ENCODE data around the gene COLQ. TPM values are rescaled to one million over a fixed set of nuclear protein-coding genes. Genes with fewer than 3 reads are reported as not detected.
"Not testable (repeated sequence)": the region's sequence is repeated elsewhere in the genome, so short reads cannot be mapped to it uniquely, and the experiment has no call there.

The COLQ gene
- 0.99 TPM for total RNA-seq
- long read RNA-seq, partial matches to known transcripts: 0 of 2 reads
- long read RNA-seq, other reads (novel, unspliced or antisense): 0 of 2 reads

GRCh38 chr3:15521573-15521965 lies at the start of gene COLQ:
Gene COLQ, minus strand, starts transcription at chr3:15521706. Its CDS starts 81 bp downstream, at chr3:15521625.
- intact Hi-C loops (cut with micrococcal nuclease): no loop called here
- no peak for DNase-seq
- ATAC-seq: peak; percentile 6

- DNase-seq (no peak), ATAC-seq (no peak)
- intact Hi-C loops (cut with micrococcal nuclease): no loop called here
These were observed 41.7 kb upstream of the COLQ start for GRCh38 chr3:15563190-15563589.

- DNase-seq: no peak
- no peak for ATAC-seq
- intact Hi-C loops (cut with micrococcal nuclease): no loop called here
These were observed 41.1 kb upstream of the COLQ start for GRCh38 chr3:15562560-15562959.

GRCh38 chr3:15558581-15558980 lies 37.1 kb upstream of the COLQ start:
- DNase-seq (no peak), ATAC-seq (no peak)
- intact Hi-C loops (cut with micrococcal nuclease): loop anchor here (10.0 kb wide), 1 partner anchor 124 kb away; no protein-coding TSS in a partner anchor

GRCh38 chr3:15557511-15557946 lies 36.0 kb upstream of the COLQ start:
- ATAC-seq: peak; percentile 68
- DNase-seq: no peak
- intact Hi-C loops (cut with micrococcal nuclease): loop anchor here (10.0 kb wide), 1 partner anchor 123 kb away; no protein-coding TSS in a partner anchor

GRCh38 chr3:15556512-15556911 lies 35.0 kb upstream of the COLQ start:
- ATAC-seq: peak; percentile 37
- intact Hi-C loops (cut with micrococcal nuclease): loop anchor here (10.0 kb wide), 1 partner anchor 122 kb away; no protein-coding TSS in a partner anchor

GRCh38 chr3:15553749-15554148 lies 32.2 kb upstream of the COLQ start:
- intact Hi-C loops (cut with micrococcal nuclease): loop anchor here (10.0 kb wide), 1 partner anchor 119 kb away; no protein-coding TSS in a partner anchor
- ATAC-seq: no peak
- no peak for DNase-seq

More at GRCh38 chr3:15556512-15556911, 35.0 kb upstream of the COLQ start:
- no peak for DNase-seq

- ATAC-seq (no peak), DNase-seq (no peak)
- intact Hi-C loops (cut with micrococcal nuclease): loop anchor here (10.0 kb wide), 1 partner anchor 117 kb away; no protein-coding TSS in a partner anchor
These were observed 30.4 kb upstream of the COLQ start for GRCh38 chr3:15551902-15552301.

- ATAC-seq (no peak), DNase-seq (no peak)
- intact Hi-C loops (cut with micrococcal nuclease): loop anchor here (10.0 kb wide), 1 partner anchor 115 kb away; no protein-coding TSS in a partner anchor
These were observed 28.3 kb upstream of the COLQ start for GRCh38 chr3:15549846-15550245.

- peak; percentile 90 for ATAC-seq
- intact Hi-C loops (cut with micrococcal nuclease): no loop called here
- peak; percentile 34 for DNase-seq
These were observed 21.1 kb upstream of the COLQ start for GRCh38 chr3:15542614-15543013.

- intact Hi-C loops (cut with micrococcal nuclease): no loop called here
- DNase-seq (no peak), ATAC-seq (no peak)
These were observed 19.9 kb upstream of the COLQ start for GRCh38 chr3:15541371-15541770.

GRCh38 chr3:15539066-15539465 lies 17.6 kb upstream of the COLQ start:
- DNase-seq (no peak), ATAC-seq (no peak)
- intact Hi-C loops (cut with micrococcal nuclease): no loop called here

- no peak for DNase-seq
- intact Hi-C loops (cut with micrococcal nuclease): no loop called here
- no peak for ATAC-seq
These were observed 16.8 kb upstream of the COLQ start for GRCh38 chr3:15538345-15538744.

- intact Hi-C loops (cut with micrococcal nuclease): no loop called here
- DNase-seq (no peak), ATAC-seq (no peak)
These were observed 15.3 kb upstream of the COLQ start for GRCh38 chr3:15536856-15537255.

GRCh38 chr3:15535732-15536131 lies 14.2 kb upstream of the COLQ start:
- intact Hi-C loops (cut with micrococcal nuclease): no loop called here
- no peak for DNase-seq
- ATAC-seq: no peak

GRCh38 chr3:15532614-15533013 lies 11.1 kb upstream of the COLQ start:
- DNase-seq; intact Hi-C loops (cut with micrococcal nuclease); ATAC-seq: not testable (repeated sequence)

GRCh38 chr3:15531346-15531745 lies 9.8 kb upstream of the COLQ start:
- ATAC-seq: no peak
- no peak for DNase-seq
- intact Hi-C loops (cut with micrococcal nuclease): no loop called here

GRCh38 chr3:15528854-15529537 lies 7.5 kb upstream of the COLQ start:
- ATAC-seq (no peak), DNase-seq (no peak)
- intact Hi-C loops (cut with micrococcal nuclease): no loop called here

GRCh38 chr3:15527031-15527459 lies 5.5 kb upstream of the COLQ start:
- DNase-seq (no peak), ATAC-seq (peak; percentile 24)
- intact Hi-C loops (cut with micrococcal nuclease): no loop called here

- intact Hi-C loops (cut with micrococcal nuclease): no loop called here
- DNase-seq (no peak), ATAC-seq (no peak)
These were observed 4.3 kb upstream of the COLQ start for GRCh38 chr3:15525790-15526189.

All from left ventricle myocardium superior (tissue), 1 donor.